ENCODE results near the gene ADAM8. TPM values are rescaled to one million over a fixed set of nuclear protein-coding genes. Genes with fewer than 3 reads are reported as not detected.

ADAM8 gene
- total RNA-seq, 1 donor from 2014 or later = 6.2 TPM

DNA sequence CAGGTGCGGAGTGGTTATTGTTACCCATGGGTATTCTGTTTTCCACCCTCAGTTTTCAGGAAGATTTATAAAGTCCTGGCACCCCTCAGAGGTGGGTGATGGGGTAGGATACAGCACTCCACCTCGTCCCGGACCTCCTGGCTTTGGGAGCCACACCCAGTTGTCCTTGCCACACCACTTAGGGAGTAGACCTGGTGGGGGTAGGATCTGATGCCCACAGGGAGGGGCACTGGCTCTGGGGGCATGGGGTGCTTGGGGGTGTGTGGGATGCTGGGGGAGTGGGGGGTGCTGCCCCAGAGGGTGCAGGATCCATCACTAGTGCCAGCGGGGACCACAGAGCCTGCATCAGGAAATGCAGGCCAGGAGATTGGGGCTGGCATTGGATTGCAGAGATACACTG, 36.5 kb upstream of the ADAM8 start:
- no peak overlapping the region for H3K4me3 Mint-ChIP-seq
- H3K4me1 Mint-ChIP-seq (ENCODE audit: unreplicated experiment) = no peaks in the 10 kb centered on the region
- TF ChIP-seq, protein P1, sequence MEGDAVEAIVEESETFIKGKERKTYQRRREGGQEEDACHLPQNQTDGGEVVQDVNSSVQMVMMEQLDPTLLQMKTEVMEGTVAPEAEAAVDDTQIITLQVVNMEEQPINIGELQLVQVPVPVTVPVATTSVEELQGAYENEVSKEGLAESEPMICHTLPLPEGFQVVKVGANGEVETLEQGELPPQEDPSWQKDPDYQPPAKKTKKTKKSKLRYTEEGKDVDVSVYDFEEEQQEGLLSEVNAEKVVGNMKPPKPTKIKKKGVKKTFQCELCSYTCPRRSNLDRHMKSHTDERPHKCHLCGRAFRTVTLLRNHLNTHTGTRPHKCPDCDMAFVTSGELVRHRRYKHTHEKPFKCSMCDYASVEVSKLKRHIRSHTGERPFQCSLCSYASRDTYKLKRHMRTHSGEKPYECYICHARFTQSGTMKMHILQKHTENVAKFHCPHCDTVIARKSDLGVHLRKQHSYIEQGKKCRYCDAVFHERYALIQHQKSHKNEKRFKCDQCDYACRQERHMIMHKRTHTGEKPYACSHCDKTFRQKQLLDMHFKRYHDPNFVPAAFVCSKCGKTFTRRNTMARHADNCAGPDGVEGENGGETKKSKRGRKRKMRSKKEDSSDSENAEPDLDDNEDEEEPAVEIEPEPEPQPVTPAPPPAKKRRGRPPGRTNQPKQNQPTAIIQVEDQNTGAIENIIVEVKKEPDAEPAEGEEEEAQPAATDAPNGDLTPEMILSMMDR (conservative IDR thresholded peaks at IDR 0.05) = no peak
- H3K27me3 Mint-ChIP-seq = peaks cover 1% of the 10 kb centered on the region
- no peak for DNase-seq (ENCODE audit: extremely low spot score, unreplicated experiment)
- no peaks in the 10 kb centered on the region for H3K9me3 Mint-ChIP-seq
- no peak overlapping the region for H3K27ac Mint-ChIP-seq
- H3K36me3 Mint-ChIP-seq = peaks cover under 1% of the 10 kb centered on the region

DNA sequence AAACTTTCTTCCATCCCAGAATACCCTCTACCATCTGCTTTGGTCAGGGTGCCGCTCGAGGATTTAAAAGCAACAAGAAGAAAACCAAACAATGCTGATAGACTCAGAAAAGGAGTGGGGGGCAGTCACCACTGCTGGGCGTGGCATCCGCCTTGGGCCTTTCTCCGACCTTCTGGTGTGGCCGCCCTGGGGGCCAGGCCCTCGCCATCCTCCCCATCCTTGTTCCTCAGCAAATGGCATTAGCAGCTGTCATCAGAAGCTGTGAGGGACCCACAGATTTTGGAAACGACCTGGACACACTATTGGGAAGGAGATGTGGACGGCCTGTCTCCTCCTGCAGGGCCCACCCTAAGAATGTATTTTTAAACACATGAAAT, 36.1 kb upstream of the ADAM8 start:
- no peak for DNase-seq (ENCODE audit: extremely low spot score, unreplicated experiment)
- TF ChIP-seq, protein P1 (conservative IDR thresholded peaks at IDR 0.05) = no peak
- H3K27me3 Mint-ChIP-seq = peaks cover 5% of the 10 kb centered on the region
- peaks cover 5% of the 10 kb centered on the region for H3K36me3 Mint-ChIP-seq
- no peak overlapping the region for H3K27ac Mint-ChIP-seq
- H3K9me3 Mint-ChIP-seq = no peaks in the 10 kb centered on the region
- H3K4me1 Mint-ChIP-seq (ENCODE audit: unreplicated experiment) = peaks cover 2% of the 10 kb centered on the region
- H3K4me3 Mint-ChIP-seq = no peak overlapping the region

GRCh38 chr10:133312016-133312768, 35.5 kb upstream of the ADAM8 start:
- TF ChIP-seq, protein P1 (conservative IDR thresholded peaks at IDR 0.05) = no peak
- H3K27me3 Mint-ChIP-seq = peaks cover 5% of the 10 kb centered on the region
- H3K27ac Mint-ChIP-seq = no peak overlapping the region
- no peaks in the 10 kb centered on the region for H3K9me3 Mint-ChIP-seq
- DNase-seq (ENCODE audit: extremely low spot score, unreplicated experiment) = no peak
- H3K4me3 Mint-ChIP-seq = no peak overlapping the region
- peaks cover 7% of the 10 kb centered on the region for H3K36me3 Mint-ChIP-seq
- H3K4me1 Mint-ChIP-seq (ENCODE audit: unreplicated experiment) = peaks cover 8% of the 10 kb centered on the region

GRCh38 chr10:133311570-133311969, 34.9 kb upstream of the ADAM8 start:
- peak overlapping the region; percentile 34 for H3K4me3 Mint-ChIP-seq
- TF ChIP-seq, protein P1 (conservative IDR thresholded peaks at IDR 0.05) = no peak

DNA sequence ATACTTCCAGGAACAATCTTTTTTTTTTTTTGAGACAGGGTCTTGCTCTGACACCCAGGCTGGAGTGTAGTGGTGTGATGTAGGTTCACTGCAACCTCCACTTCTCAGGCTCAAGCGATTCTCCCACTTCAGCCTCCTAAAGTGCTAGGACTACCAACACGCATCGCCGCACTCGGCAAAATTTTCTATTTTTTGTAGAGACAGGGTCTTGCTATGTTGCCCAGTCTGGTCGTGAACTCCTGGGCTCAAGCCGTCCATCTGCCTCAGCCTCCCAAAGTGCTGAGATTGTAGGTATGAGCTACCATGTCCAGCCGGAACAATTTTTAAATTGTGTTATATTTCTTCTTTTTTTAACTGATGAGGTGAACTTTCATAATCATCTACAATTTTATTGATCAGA, 34.1 kb upstream of the ADAM8 start:
- no peaks in the 10 kb centered on the region for H3K9me3 Mint-ChIP-seq
- H3K27me3 Mint-ChIP-seq = peaks cover 5% of the 10 kb centered on the region
- TF ChIP-seq, protein P1 (conservative IDR thresholded peaks at IDR 0.05) = no peak
- DNase-seq (ENCODE audit: extremely low spot score, unreplicated experiment) = no peak
- no peak overlapping the region for H3K27ac Mint-ChIP-seq
- peaks cover 11% of the 10 kb centered on the region for H3K4me1 Mint-ChIP-seq (ENCODE audit: unreplicated experiment)
- H3K4me3 Mint-ChIP-seq = peak overlapping the region; percentile 58
- H3K36me3 Mint-ChIP-seq = peaks cover 7% of the 10 kb centered on the region

More at GRCh38 chr10:133311570-133311969, 34.9 kb upstream of the ADAM8 start:
- H3K36me3 Mint-ChIP-seq = peaks cover 7% of the 10 kb centered on the region
- H3K27ac Mint-ChIP-seq = no peak overlapping the region
- DNase-seq (ENCODE audit: extremely low spot score, unreplicated experiment) = no peak
- peaks cover 11% of the 10 kb centered on the region for H3K4me1 Mint-ChIP-seq (ENCODE audit: unreplicated experiment)
- H3K9me3 Mint-ChIP-seq = no peaks in the 10 kb centered on the region
- peaks cover 5% of the 10 kb centered on the region for H3K27me3 Mint-ChIP-seq
